GM12892 (cell line): ENCODE data around the gene ATXN1.

ENCODE experiments used
- POLR2A ChIP-seq: IDR thresholded peaks from 2 replicates; pipeline ENCODE4 v1.6.1; 2011; ENCODE audit warnings: low read depth, low read length, control low read depth
- POLR2AphosphoS5 ChIP-seq: IDR thresholded peaks from 2 replicates; pipeline ENCODE4 v1.6.1; 2011; ENCODE audit warnings: low read depth, low read length, control low read depth
- TAF1 ChIP-seq: IDR thresholded peaks from 2 replicates; pipeline ENCODE4 v1.6.1; 2011; ENCODE audit warnings: low read depth, mild to moderate bottlenecking, control low read depth, low read length, borderline replicate concordance

- TF ChIP-seq POLR2AphosphoS5, result no peak
- no peak for TF ChIP-seq POLR2A
- TF ChIP-seq TAF1, result no peak
These were observed 286.3 kb downstream of the ATXN1 start for GRCh38 chr6:16474772-16475493.
